B cell (primary cell): Measurements from ENCODE around the gene ZNF79.

Experiments
- CTCF ChIP-seq: fragments of 200-600 bp; IDR thresholded peaks from one replicate; pipeline ENCODE4 v1.8.0; 2022; ENCODE audit warnings: antibody characterized with exemption, mild to moderate bottlenecking
- EZH2 ChIP-seq: IDR thresholded peaks from 2 replicates; pipeline ENCODE4 v1.6.1; 2012; ENCODE audit warnings: borderline replicate concordance, low read depth, mild to moderate bottlenecking, moderate library complexity, low read length; ENCODE audit not compliant: insufficient read depth, poor library complexity, severe bottlenecking

GRCh38 chr9:127458921-127459320, 34.7 kb downstream of the ZNF79 start:
- TF ChIP-seq CTCF (no peak), EZH2 (no peak)
